Embryonic facial prominence (tissue), 1 donor: Measurements from ENCODE around the gene MSRB2.
A peak's percentile ranks its signal among the peaks of the same experiment; 100 is the strongest.
"Not testable (repeated sequence)": the region's sequence is repeated elsewhere in the genome, so short reads cannot be mapped to it uniquely, and the experiment has no call there.

Experiments
- DNase-seq: peaks from one replicate; pipeline ENCODE4 v3.0.0-alpha.2; 2016; ENCODE audit errors: extremely low spot score

The MSRB2 gene

GRCh38 chr10:23070092-23070912 is 25.1 kb upstream of the MSRB2 start:
- DNase-seq, result not testable (repeated sequence)

- no peak for DNase-seq
Measured at GRCh38 chr10:23070913-23071218, 24.5 kb upstream of the MSRB2 start.

- DNase-seq, result not testable (repeated sequence)
Measured at GRCh38 chr10:23072593-23072992, 22.8 kb upstream of the MSRB2 start.

- no peak for DNase-seq
Measured at GRCh38 chr10:23073527-23073926, 21.9 kb upstream of the MSRB2 start.

- no peak for DNase-seq
Measured at GRCh38 chr10:23075672-23076071, 19.7 kb upstream of the MSRB2 start.

- DNase-seq, result no peak
Measured at GRCh38 chr10:23078114-23078513, 17.3 kb upstream of the MSRB2 start.

- no peak for DNase-seq
Measured at GRCh38 chr10:23079700-23080099, 15.7 kb upstream of the MSRB2 start.

GRCh38 chr10:23080262-23080661 is 15.1 kb upstream of the MSRB2 start:
- no peak for DNase-seq

- DNase-seq, result no peak
Measured at GRCh38 chr10:23081221-23081750, 14.1 kb upstream of the MSRB2 start.

- no peak for DNase-seq
Measured at GRCh38 chr10:23081891-23082290, 13.5 kb upstream of the MSRB2 start.

GRCh38 chr10:23088609-23089008 is 6.8 kb upstream of the MSRB2 start:
- DNase-seq, result no peak

- DNase-seq, result no peak
Measured at GRCh38 chr10:23094786-23095403, 484 bp upstream of the MSRB2 start.

- DNase-seq, result peak; percentile 59
Measured at GRCh38 chr10:23095966-23096801, 805 bp downstream of the MSRB2 start.

GRCh38 chr10:23096802-23097549 is 1.6 kb downstream of the MSRB2 start:
- DNase-seq, result no peak

- no peak for DNase-seq
Measured at GRCh38 chr10:23099079-23099478, 3.7 kb downstream of the MSRB2 start.

GRCh38 chr10:23099816-23100215 is 4.4 kb downstream of the MSRB2 start:
- no peak for DNase-seq

GRCh38 chr10:23100331-23101030 is 5.1 kb downstream of the MSRB2 start:
- no peak for DNase-seq

- DNase-seq, result no peak
Measured at GRCh38 chr10:23106331-23107072, 11.1 kb downstream of the MSRB2 start.

- DNase-seq, result no peak
Measured at GRCh38 chr10:23110722-23111516, 15.5 kb downstream of the MSRB2 start.
